ENCODE data around the gene WWOX. TPM values are rescaled to one million over a fixed set of nuclear protein-coding genes. Genes with fewer than 3 reads are reported as not detected.

WWOX gene
- total and polyA plus RNA-seq, 10 donors = 5.9 to 90.3 (median 26.4) TPM

DNA sequence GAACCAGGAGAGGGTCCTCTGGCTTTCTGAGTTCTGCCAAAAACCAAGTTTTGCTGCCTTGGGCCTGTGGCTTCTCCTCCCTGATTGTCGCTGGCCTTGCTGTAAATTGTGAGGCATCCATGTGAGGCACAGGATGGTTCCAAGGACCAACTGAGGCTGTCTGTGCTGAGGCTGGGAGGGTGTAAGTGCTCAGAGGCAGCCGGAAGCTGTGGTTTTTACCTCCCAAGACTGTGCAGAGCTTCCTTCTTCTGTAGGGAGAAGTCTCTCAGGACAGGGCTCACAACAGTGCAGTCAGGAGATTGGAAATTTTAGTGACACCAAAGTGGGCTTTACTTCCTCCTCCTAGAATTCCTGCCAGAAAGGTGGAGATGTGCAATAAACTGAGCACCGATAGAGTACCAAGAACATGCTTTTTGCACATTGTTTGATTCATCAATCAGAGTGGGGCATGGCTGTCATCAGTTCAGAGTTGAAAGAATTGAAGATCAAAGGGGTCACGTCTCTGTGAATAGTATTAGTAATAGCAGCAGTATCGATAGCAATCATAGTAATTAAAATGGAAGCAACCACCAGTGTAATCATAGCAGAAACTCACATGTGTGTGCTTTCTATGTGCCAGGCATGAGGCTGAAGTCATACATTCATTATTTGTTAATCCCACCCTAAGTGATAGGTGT lies 467.1 kb downstream of the WWOX start:
- peaks cover 0 to 6% (median 0%) of the 10 kb centered on the region in 8 donors for H3K9me3 ChIP-seq
- no peak overlapping the region for H3K27ac ChIP-seq
- 53 to 72% (median 58%) methylated on average over 5 of the region's 5 CpGs for WGBS, 5 donors
- no peaks in the 10 kb centered on the region for H3K27me3 ChIP-seq (replicated peaks in 1 of 7)
- TF ChIP-seq POLR2A (IDR thresholded peaks at IDR 0.05) (no peak), POLR2AphosphoS5 (IDR thresholded peaks at IDR 0.05) (no peak)
- TF ChIP-seq, protein P1, sequence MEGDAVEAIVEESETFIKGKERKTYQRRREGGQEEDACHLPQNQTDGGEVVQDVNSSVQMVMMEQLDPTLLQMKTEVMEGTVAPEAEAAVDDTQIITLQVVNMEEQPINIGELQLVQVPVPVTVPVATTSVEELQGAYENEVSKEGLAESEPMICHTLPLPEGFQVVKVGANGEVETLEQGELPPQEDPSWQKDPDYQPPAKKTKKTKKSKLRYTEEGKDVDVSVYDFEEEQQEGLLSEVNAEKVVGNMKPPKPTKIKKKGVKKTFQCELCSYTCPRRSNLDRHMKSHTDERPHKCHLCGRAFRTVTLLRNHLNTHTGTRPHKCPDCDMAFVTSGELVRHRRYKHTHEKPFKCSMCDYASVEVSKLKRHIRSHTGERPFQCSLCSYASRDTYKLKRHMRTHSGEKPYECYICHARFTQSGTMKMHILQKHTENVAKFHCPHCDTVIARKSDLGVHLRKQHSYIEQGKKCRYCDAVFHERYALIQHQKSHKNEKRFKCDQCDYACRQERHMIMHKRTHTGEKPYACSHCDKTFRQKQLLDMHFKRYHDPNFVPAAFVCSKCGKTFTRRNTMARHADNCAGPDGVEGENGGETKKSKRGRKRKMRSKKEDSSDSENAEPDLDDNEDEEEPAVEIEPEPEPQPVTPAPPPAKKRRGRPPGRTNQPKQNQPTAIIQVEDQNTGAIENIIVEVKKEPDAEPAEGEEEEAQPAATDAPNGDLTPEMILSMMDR (IDR thresholded peaks at IDR 0.05 in 8 of 11, conservative IDR thresholded peaks at IDR 0.05 in 3 of 11) = no peak
- no peak for DNase-seq
- intact Hi-C loops (cut with DNase I; ENCODE audit: low total_unique reads) = no loop called here
- no peaks in the 10 kb centered on the region for H3K36me3 ChIP-seq
- H3K4me3 ChIP-seq = no peak overlapping the region
- H3K4me1 ChIP-seq = peaks cover 0 to 29% (median 0%) of the 10 kb centered on the region in 6 donors

DNA sequence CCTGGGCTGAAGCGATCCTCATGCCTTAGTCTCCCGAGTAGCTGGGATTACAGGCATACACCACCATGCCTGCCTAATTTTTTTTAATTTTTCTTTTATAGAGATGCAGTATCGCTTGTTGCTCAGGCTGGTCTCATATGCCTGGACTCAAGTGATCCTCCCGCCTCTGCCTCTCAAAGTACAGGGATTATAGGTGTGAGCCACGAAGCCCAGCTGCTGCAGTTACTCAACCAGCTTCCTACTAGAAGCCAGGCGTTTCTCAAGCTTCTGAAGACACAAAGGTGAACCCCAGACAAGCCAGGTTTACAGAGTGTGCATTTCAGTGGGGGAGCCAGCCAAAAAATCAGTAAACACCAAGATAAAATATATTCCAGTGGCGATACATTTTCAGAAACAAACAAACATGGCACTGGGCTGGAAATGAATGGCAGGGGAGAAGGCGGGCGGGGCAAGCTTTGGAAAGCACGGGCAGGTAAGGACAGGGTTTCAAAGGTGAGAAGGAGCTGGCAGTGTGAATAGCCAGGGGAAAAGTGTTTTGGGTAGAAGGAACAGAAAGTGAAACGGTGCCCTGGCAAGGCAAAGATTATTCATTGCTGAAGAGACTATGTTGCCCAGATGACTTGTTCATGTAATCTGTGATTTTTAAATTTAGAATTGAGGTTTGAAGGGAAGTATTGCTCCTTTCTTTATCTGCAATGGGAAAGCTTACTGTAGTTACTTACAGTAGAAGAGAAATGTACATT lies 471.1 kb downstream of the WWOX start:
- no peaks in the 10 kb centered on the region for H3K36me3 ChIP-seq
- H3K27me3 ChIP-seq (replicated peaks in 1 of 7) = no peaks in the 10 kb centered on the region
- 81 to 91% (median 85%) methylated on average over 11 of the region's 11 CpGs for WGBS, 5 donors
- intact Hi-C loops (cut with DNase I; ENCODE audit: low total_unique reads) = no loop called here
- H3K4me3 ChIP-seq = no peak overlapping the region
- H3K9me3 ChIP-seq = peaks cover 0 to 8% (median 0%) of the 10 kb centered on the region in 8 donors
- no peak for TF ChIP-seq POLR2AphosphoS5 (IDR thresholded peaks at IDR 0.05)
- TF ChIP-seq, protein P1 (IDR thresholded peaks at IDR 0.05 in 8 of 11, conservative IDR thresholded peaks at IDR 0.05 in 3 of 11) = no peak
- TF ChIP-seq POLR2A (IDR thresholded peaks at IDR 0.05) = no peak
- H3K27ac ChIP-seq = no peak overlapping the region
- peaks cover 0 to 29% (median 0%) of the 10 kb centered on the region in 6 donors for H3K4me1 ChIP-seq
- no peak for DNase-seq

DNA sequence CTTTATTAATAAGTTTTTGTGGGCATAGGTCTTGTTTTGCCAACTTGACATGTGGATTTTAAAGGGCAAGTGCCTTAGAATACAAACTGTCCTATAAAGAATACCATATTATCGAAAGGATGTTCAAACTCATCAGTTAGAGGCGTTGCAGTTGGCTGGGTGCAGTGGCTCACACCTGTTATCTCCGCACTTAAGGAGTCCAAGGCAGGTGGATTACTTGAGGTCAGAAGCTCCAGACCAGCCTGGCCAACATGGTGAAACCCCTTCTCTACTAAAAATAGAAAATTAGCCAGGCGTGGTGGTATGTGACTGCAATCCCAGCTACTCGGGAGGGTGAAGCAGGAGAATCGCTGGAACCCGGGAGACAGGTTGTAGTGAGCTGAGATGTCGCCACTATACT lies 472.0 kb downstream of the WWOX start:
- H3K27me3 ChIP-seq (replicated peaks in 1 of 7) = no peaks in the 10 kb centered on the region
- TF ChIP-seq POLR2AphosphoS5 (IDR thresholded peaks at IDR 0.05) = no peak
- TF ChIP-seq POLR2A (IDR thresholded peaks at IDR 0.05) = no peak
- WGBS, 5 donors = 88 to 93% (median 93%) methylated on average over 8 of the region's 8 CpGs
- H3K27ac ChIP-seq = no peak overlapping the region
- H3K9me3 ChIP-seq = peaks cover 0 to 8% (median 0%) of the 10 kb centered on the region in 8 donors
- intact Hi-C loops (cut with DNase I; ENCODE audit: low total_unique reads) = no loop called here
- no peaks in the 10 kb centered on the region for H3K36me3 ChIP-seq
- no peak overlapping the region for H3K4me3 ChIP-seq
- DNase-seq = no peak
- peaks cover 0 to 22% (median 0%) of the 10 kb centered on the region in 6 donors for H3K4me1 ChIP-seq

DNA sequence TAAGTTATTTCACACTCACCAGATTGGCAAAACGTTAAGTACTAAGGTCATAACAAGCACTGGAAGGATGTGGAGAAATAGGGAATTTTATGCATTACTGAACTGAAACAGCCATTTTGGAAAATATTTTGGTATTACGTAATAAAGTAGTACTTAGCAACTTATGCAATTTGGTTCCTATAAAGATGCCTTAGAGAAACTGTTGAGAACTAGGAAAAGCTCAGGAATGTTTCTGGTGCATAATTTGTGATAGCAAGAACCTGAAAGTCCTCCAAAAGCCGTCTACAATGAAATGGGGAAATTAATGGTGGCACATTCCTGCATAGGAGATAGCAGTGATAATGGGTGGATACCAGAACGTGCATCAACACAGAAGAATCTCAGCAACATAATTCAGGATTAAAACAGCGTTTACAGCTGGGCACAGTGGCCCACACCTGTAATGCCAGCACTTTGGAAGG lies 472.5 kb downstream of the WWOX start:
- DNase-seq = no peak
- H3K4me1 ChIP-seq = peaks cover 0 to 17% (median 0%) of the 10 kb centered on the region in 6 donors
- no peaks in the 10 kb centered on the region for H3K36me3 ChIP-seq
- TF ChIP-seq POLR2A (IDR thresholded peaks at IDR 0.05) (no peak), POLR2AphosphoS5 (IDR thresholded peaks at IDR 0.05) (no peak)
- TF ChIP-seq, protein P1 (IDR thresholded peaks at IDR 0.05 in 8 of 11, conservative IDR thresholded peaks at IDR 0.05 in 3 of 11) = no peak
- intact Hi-C loops (cut with DNase I; ENCODE audit: low total_unique reads) = no loop called here
- H3K4me3 ChIP-seq = no peak overlapping the region
- H3K27me3 ChIP-seq (replicated peaks in 1 of 7) = no peaks in the 10 kb centered on the region
- H3K27ac ChIP-seq = no peak overlapping the region
- peaks cover 0 to 8% (median 0%) of the 10 kb centered on the region in 8 donors for H3K9me3 ChIP-seq
- 75 to 88% (median 85%) methylated on average over 5 of the region's 5 CpGs for WGBS, 5 donors
